ENCODE results near the gene SCOC. TPM values are rescaled to one million over a fixed set of nuclear protein-coding genes. Genes with fewer than 3 reads are reported as not detected.

Gene SCOC
- total and polyA plus RNA-seq, 2 of the 13 experiments (the other 11 are each of a cell fraction or from before 2014, with no cell fraction given), result 43.8 to 65.2 TPM

- Histone ChIP-seq H3K4me3 (replicated peaks in 1 of 3; ENCODE audit: insufficient read depth in 1 of 3, low read depth in 2 of 3, low read length in 3 of 3) (peak overlapping the region in 1 of 3 experiments; percentile 42; a peak in 1 of 6 replicates), H3K27ac (ENCODE audit: extremely low read length, insufficient read depth, low read length) (peak overlapping the region; percentile 41), H3K79me2 (ENCODE audit: insufficient read depth, low read length) (no peaks in the 10 kb centered on the region), H3K9ac (ENCODE audit: insufficient read depth, low read depth, low read length) (0 out of 2 replicates have a peak overlapping the region, but pooled peaks have one; percentile 6), H3K4me1 (ENCODE audit: insufficient read depth, low read length) (peaks cover 22% of the 10 kb centered on the region), H2AFZ (ENCODE audit: low read length) (no peak overlapping the region), H3K36me3 (replicated peaks in 1 of 2; ENCODE audit: control insufficient read depth in 1 of 2, insufficient read depth in 2 of 2, low read length in 2 of 2) (no peaks in the 10 kb centered on the region), H4K20me1 (ENCODE audit: insufficient read depth, low read length) (no peaks in the 10 kb centered on the region), H3K4me2 (ENCODE audit: low read depth, low read length) (peak overlapping the region; percentile 64), H3K27me3 (ENCODE audit: control insufficient read depth in 1 of 2, insufficient read depth in 2 of 2, low read length in 2 of 2) (no peaks in the 10 kb centered on the region), H3K9me3 (ENCODE audit: low read length) (no peaks in the 10 kb centered on the region)
- CTCF ChIA-PET (ENCODE audit: low intra/inter-chr PET ratio, low total read pairs), result interaction anchor here (4.9 kb wide), 1 partner anchor 64 kb away, joined by 30 read pairs; the partner anchor contains the start of gene CLGN
- POLR2A ChIA-PET, result interaction anchor here (0.8 to 2.7 kb wide), 3 partner anchors 10 to 161 kb away, joined by 3 to 56 read pairs (median 11); partner anchors contain the start of genes CLGN, ELMOD2 and SCOC
- peak; percentile 78 for DNase-seq (ENCODE audit: low spot score)
- in situ Hi-C loops (cut with HindIII; ENCODE audit: extremely low pct_ligation_motif_present, low pct_unique_long_range_greater_than_20kb) (no loop called here), intact Hi-C loops (cut with micrococcal nuclease; ENCODE audit: unreplicated experiment) (loop anchor here (5.0 kb wide), 1 partner anchor 274 kb away; no protein-coding TSS in a partner anchor)
- BruUV-seq (replicated peaks), result no TSS peak
- 19% methylated on average over 3 of the region's 3 CpGs for WGBS (ENCODE audit: low lambda C conversion rate)
- peak; percentile 77 for FAIRE-seq
- ATAC-seq, result peak; percentile 83
- no peak for TF ChIP-seq MBD4 (IDR thresholded peaks at IDR 0.05; ENCODE audit: borderline replicate concordance, low read length)
- TF ChIP-seq ZC3H13 (CRISPR knock-in tag; IDR thresholded peaks at IDR 0.05), result no peak
- peak; percentile 77 for TF ChIP-seq RXRB (CRISPR knock-in tag; IDR thresholded peaks at IDR 0.05; ENCODE audit: borderline replicate concordance)
- no peak for TF ChIP-seq ARHGAP35 (CRISPR knock-in tag; IDR thresholded peaks at IDR 0.05; ENCODE audit: borderline replicate concordance)
- TF ChIP-seq HNF1B (CRISPR knock-in tag; IDR thresholded peaks at IDR 0.05), result no peak
- no peak for TF ChIP-seq ZNF362 (CRISPR knock-in tag; IDR thresholded peaks at IDR 0.05; ENCODE audit: borderline replicate concordance)
- no peak for TF ChIP-seq TAF1 (CRISPR knock-in tag; IDR thresholded peaks at IDR 0.05)
- 0 out of 2 replicates have a peak, but pooled peaks have one; percentile 4 for TF ChIP-seq CTCF (CRISPR knock-in tag; IDR thresholded peaks at IDR 0.05)
- no peak for TF ChIP-seq ZNF263 (CRISPR knock-in tag; IDR thresholded peaks at IDR 0.05)
- no peak for TF ChIP-seq HOXA5 (CRISPR knock-in tag; IDR thresholded peaks at IDR 0.05)
- TF ChIP-seq ZNF749 (CRISPR knock-in tag; IDR thresholded peaks at IDR 0.05; ENCODE audit: borderline replicate concordance), result no peak
- no peak for TF ChIP-seq ZNF574 (CRISPR knock-in tag; IDR thresholded peaks at IDR 0.05)
- no peak for TF ChIP-seq KMT2A (CRISPR knock-in tag; IDR thresholded peaks at IDR 0.05)
- TF ChIP-seq KDM5A (IDR thresholded peaks at IDR 0.05; ENCODE audit: borderline replicate concordance, low read length), result no peak
- no peak for TF ChIP-seq POLR2A (IDR thresholded peaks at IDR 0.05; ENCODE audit: insufficient read depth in 1 of 2, low read depth in 2 of 2, low read length in 2 of 2)
These were observed 10.4 kb upstream of the SCOC start for GRCh38 chr4:140363051-140363450.
